ENCODE measurements around the gene GGT5.

GRCh38 chr22:24188705-24189248, 56.1 kb downstream of the GGT5 start:
- no peak for TF ChIP-seq CTCF (IDR thresholded peaks at IDR 0.05; ENCODE audit: low read depth, low read length, poor library complexity, severe bottlenecking)
- TF ChIP-seq EZH2phosphoT487 (IDR thresholded peaks at IDR 0.05; ENCODE audit: borderline replicate concordance, low read length): no peak
